Activated CD8-positive, alpha-beta memory T cell treated with anti-CD3 and anti-CD28 coated beads for 24 hours (primary cell): ENCODE data around the gene SMIM29.

ENCODE experiments used
- DNase-seq: peaks from one replicate; pipeline ENCODE4 v3.0.0-alpha.2; 2020

SMIM29 gene

DNA sequence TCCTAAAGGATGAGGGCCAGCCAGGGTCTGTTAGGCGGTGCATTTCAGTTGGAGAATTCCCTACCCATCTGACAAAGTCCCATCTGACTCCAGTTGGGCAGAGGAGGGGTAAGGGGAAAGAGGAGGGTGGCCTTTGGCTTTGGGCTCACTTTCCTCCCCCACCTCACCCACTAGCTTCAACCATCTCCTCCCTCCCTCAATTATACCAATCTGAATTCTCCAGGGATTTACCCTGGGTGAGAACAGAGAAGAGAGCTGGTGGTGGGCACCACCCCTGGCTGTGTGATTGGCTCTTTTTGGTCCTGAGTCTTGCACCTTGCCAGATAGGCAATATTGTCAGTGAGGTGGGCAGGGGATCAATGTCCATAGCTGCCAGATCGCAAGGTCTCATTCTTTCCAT lies 8.9 kb downstream of the SMIM29 start:
- DNase-seq: no peak

DNA sequence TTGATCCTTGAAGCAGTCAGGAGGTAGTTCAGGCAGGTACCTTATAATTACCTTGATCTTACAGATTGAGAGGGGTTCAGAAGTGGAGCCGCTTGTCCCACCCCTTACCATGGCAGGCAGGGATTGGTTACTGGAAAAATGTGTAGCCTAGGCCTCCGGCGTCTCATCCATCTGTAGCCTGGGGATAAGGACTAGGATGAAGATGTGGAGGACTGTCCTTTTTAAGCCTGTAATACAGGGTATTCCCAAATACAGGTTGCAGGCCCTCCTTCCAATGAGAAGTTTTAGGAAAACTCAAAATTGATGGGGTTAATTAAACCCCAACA lies 9.3 kb downstream of the SMIM29 start:
- no peak for DNase-seq

DNA sequence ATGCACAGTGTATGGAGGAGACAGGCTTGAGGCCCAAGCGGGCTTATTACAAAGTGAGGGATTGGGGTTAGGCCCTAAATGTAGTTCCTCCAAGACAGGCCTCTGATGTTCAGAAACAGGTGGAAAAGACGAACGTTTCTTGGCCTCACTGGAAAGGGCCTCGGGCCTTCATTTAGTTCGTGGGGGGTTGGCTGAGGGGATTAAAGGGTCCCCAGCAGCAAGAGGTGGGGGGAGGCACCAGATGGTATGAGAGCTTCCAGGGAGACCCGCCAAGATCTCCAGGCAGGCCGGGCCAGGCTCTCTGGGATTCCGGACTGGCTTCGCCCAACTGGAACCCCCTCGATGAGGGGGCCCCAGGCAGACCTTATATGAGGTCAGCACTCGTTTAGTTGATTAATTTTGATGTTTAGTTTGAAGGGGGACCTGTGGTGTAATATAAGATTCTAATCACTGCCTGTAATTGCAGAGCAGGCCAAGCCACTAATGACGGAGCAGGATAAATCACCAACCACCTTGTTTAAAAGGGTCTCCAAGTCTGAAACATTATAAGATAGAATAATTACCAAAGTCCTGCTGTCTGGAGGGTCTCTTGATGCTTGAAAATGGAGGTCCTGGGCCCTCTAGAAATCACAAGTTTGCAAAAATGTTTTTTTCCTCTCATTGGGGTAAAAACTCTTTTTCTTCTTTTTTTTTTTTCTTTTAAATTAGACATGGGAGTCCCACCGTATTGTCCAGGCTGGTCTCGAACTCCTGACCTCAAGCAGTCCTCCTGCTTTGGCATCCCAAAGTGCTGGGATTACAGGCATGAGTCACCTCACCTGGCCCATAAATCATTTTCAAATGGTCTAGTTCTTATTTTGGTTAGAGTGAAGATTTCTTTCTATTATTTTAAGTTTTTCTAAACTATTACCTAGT lies 10.0 kb downstream of the SMIM29 start:
- no peak for DNase-seq

DNA sequence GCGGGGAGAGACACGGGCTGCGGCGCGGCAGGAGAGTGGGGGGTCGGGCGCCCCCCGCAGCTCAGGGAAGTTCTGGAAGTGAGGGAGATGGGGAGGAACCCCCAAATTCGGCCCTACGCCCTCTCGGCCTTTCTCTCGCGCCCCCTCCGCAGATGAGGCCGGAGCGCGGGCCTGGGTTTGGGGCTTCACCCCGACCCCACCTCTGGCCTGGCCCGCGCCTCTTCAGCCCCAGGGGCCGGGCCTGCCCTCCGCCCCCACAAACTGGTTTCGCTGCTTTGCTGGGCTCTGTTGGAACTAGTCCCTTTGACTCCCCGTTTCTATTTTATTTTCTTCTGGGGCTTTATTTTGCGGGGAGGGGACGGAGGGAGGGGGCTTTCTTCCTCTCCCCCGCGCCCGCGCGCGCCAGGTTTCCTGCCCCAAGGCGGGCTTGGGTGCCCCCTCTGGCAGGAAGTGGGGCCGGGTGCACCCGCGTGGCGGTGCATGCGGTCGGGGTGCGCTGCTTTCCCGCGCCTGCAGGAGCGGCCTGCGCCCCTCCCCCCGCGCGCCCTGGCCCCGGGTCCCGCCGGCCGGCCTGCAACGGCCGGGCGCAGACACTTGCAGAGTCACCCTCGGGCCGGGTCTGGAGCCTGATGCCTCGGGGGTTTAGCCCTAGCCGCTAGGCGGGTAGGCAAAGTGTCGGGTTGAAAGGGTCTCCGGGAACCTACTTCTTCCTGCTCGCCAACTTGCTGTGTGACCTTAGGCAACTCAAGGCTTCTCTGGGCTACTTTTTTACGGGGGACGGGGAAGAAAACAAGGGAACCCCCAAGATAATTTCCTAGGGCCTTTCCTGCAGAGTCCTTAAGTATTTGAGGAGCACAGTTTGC lies 10.9 kb downstream of the SMIM29 start:
- peak; percentile 91 for DNase-seq

DNA sequence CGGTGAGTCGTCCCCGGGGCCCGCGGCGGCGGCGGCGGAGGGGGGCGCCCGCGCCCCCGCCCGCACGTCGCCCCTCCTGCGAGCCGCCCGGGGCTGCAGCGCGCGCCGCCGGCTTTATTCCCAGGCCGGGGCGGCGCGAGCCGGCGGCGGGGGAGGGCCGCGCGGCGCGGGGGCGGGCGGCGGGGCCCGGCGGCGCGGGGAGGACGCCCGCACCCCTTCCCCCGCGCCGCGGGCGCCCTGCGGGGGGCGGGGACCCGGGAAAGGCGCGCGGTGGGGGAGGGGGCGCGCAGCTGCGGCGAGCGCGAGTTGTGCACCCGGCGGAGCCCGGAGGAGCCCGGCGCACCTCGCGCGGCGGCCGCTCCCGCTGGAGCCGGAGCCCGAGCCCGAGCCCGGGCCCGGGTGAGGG lies 11.5 kb downstream of the SMIM29 start:
- no peak for DNase-seq

DNA sequence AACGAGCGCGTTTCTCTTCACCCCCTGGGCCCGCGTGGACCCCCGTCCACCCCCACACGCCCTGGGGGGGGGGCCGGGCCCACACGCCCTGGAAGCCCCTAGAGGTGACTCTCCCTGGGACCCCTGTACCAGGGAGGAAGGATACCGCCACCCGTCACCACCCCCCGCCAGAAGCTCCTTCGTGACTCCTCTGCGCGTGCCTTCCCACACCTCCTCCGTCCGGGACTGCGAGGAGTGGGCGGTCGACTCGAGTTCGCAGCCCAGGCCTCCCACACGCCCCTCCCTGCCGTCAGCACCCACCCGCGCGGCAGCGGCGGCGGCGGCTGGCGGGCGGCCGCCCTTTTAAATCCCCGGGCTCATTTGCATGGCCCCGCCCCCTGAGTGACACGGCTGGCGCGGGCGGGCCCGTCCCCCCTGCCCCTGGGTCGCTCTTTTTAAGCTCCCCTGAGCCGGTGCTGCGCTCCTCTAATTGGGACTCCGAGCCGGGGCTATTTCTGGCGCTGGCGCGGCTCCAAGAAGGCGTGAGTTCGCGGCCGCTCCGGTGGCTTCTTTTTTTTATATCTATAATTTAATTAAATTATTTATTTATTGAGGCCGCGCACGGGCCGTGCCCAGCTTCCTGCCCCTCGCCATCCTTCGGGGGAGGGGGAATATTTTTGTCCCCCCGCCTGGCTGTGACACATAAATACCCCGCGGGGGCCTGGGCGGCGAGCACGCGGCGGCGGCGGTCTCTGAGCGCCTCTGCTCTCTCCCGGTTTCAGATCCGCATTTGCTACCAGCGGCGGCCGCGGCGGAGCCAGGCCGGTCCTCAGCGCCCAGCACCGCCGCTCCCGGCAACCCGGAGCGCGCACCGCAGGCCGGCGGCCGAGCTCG lies 12.1 kb downstream of the SMIM29 start, which contains the start of gene HMGA1:
HMGA1 (plus strand) TSS at position 431 of the 873 bp plus-strand sequence. CDS start 3,908 bp downstream, outside the sequence.
- peak; percentile 94 for DNase-seq

DNA sequence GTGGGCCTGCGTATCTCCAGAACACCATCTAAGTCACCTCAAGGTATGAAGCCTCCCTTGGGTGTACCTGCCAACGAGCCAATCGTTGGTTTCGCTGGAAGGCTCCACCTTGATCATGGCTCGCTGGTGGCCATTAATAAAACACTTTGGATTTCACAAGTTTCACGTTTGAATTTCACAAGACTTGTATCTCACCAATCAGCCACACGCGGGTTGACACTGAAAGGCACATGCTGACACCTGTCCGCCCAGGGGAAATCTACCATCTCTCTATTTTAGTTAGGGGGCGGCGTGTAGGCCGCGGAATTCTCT lies 12.7 kb downstream of the SMIM29 start:
- DNase-seq: no peak

DNA sequence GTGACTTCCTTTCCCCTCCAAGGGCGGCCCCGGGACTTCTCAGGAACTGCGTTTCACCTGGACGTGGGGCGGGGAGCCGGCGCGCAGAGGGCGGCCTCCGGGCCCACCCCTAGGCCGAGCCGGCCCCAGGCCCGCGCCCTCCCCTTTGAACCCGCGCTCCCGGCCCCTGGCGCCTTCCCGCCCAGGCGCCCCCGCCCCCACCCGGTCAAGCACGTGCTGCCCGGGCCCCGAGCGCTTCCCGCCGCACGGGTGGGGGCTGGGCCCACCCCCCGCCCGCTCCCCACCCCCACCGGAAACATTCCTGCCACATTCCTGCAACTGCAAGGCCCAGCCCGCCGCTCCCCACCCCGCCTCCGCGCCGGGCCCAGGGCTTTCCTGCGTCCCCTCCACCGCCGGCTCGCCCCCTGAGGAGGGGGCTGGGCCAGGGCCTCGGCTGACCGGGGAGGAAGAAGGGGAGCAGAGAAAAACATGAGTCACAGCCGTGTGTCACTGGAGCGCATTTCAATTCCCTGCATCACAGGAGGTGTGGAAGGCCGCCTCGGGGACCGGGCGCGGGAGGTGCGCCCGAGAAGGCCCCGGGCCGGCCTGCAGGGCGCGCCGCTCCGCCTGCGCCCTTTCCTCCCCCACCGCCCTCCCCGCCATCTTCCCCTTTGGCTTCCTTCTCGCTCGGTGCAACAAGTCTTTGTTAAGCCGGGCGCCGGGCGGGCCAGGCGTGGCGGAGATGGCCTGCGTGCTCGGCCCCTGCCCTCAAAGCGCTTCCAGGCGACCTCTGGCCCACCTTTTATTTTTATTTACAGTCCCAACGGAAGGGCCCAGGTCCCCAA lies 13.3 kb downstream of the SMIM29 start:
- DNase-seq: peak; percentile 88

DNA sequence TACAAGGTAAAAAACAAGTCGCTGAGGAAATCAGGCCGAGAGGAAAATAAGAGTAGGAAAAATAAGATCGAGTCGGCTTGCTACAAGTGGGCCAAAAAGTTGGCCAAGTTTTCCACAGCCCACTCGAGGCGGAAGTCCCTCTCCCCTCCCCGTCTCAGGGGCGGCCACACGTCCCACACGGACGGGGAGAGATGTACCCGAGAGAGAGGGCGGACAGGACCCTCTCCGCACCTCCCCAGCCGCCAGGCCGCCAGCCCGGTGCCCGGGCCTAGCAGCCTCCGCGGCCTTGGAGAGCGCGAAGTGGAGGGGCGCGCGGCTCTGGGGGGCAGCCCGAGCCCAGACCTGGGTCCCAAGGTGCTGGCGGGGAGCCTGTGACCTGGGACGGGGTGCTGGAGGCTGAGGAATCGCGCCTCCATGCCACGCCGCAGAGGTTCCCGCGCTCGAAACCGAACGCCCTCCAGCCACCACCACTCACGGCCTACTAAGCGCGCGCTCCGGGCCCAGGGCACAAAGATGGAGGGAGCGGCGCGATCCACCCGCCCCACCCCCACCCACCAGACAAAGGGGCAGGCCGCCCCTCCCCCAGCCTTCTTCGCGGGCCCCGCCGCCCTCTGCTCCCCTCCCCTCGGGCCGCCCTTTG lies 14.0 kb downstream of the SMIM29 start:
- no peak for DNase-seq

DNA sequence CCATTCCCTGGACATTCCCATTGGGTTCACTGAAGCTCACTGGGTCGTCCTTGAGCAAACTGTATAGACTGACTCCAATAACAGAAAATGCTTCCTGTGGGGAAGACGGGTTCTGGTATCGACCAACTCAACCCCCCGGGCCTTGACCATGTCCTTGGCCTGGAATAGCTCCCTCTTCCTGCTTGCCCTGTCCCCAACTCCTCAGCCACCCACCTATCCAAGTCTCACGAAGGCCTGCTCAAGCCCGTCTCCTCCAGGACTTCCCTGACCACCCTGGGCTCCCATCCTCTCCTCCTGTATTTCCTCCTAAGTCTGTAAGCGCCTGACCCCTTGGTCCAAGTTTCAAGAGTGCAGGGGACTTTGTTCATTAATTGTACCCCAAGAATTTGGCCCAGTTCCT lies 14.9 kb downstream of the SMIM29 start:
- DNase-seq: no peak

DNA sequence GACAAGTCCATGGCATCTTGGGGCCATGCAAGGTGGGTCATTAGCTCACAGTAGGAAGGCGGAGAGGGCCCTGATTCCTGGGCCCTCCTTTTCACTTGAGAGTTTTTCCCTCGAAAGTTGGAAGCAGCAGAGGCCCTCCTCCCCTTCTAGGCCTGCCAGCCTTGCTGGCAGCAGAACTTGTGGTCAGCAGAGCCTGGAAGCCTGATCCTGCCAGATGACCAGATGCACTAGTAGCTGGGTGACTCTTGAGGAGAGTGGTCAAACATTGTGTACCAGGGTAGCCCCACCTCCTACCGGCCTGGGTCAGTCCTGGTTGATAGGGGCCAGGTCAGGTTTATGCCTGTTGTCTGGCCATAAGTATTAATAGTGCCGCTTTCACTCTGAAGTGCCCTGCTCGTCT lies 15.9 kb downstream of the SMIM29 start:
- no peak for DNase-seq

DNA sequence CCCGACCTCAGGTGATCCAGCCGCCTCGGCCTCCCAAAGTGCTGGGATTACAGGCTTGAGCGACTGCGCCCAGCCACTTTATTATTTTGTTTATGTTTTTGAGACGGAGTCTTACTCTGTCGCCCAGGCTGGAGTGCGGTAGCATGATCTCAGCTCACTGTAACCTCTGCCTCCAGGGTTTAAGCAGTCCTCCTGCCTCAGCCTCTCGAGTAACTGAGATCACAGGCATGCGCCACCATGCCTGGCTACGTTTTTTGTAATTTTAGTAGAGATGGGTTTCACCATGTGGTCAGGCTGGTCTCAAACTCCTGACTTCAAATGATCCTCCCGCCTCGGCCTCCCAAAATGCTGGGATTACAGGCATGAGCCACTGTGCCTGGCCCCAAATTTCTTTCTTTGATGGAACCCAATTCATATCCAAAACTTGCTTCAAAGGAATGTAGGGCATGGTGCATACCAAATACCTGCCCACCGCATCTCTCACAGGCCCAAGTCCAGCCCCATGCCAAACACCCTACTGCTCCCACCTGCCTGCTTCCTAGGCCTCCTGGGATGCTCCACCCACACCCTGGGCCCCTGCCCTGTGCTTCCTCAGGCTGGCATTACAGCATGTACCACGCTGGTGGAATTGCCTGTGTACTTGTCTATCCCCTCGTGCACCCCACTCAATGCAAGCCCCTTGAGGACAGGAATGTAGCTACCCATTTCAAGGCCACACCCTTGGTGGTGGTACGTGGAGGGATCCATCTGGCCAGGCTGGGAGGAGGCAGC lies 17.1 kb downstream of the SMIM29 start:
- no peak for DNase-seq

DNA sequence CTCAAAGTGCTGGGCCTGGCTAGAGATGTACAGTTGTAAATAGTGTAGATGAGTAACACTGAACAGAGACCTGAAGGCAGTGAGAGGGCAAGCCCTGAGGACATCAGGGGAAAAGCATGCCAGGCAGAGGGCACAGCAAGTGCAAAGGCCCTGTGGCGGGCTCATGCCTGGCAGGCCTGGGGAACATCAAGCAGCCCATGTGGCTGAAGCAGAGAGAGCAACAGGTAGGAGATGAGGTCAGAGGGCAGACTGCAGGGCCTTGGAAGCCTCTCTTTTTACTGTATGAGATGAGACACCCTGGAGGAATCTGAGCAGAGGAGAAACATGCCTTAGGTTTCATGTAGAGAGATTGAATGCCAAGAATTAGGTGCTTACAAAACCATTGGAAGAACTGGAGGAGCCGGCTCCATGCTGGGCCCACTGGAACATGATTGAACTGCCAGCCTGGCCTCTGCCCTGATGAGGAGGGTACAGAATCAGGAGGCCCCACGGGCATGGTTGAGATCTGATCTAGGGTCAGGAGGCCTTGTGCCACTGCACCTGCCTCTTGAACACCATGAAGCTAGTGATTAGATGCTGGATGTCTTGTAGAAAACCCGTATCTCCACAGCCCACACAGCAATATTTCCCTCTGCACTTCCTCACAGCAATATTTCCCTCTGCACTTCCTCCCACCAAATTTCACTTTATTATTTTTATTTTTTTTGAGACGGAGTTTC lies 18.0 kb downstream of the SMIM29 start:
- DNase-seq: no peak

DNA sequence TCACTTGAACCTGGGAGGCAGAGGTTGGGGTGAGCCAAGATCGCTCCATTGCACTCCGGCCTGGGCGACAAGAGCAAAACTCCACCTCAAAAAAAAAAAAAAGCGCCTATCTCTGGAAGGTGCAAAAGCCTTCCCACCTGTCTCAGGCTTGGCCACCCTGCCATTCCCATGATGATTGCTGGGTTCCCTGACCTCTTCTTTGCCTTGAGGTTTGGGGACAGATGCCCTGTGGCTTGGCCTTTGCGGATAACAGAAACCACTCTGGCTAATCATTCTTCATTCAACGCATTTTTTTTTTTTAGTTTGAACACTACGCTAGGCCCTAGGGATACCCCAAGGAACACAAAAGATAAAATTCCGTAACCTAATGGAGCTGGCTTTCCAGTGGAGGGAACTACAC lies 18.9 kb downstream of the SMIM29 start:
- no peak for DNase-seq

DNA sequence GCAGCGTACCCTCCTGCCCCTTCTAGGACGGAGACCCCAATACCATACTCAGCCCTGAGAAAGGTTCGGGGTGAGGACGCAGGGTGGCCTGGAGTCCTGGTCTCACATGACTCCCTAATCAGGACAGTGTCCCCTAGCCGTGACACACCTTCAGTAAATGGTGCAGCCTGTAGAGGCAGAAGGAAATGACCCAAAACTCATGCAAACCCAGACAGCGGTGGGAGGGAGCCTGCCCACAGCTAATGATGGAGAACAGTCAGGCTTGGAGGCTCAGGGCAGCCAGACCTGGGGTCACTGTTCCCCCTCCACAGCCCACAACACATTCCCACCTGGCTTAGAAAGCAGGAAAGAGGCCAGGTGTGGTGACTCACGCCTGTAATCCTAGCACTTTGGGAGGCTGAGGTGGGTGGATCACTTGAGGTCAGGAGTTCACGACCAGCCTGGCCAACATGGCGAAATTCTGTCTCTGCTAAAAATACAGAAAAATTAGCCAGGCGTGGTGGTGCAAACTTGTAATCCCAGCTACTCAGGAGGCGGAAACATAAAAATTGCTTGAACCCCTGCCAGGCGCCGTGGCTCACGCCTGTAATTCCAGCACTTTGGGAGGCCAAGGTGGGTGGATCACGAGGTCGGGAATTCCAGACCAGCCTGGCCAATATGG lies 20.9 kb downstream of the SMIM29 start:
- DNase-seq: no peak

DNA sequence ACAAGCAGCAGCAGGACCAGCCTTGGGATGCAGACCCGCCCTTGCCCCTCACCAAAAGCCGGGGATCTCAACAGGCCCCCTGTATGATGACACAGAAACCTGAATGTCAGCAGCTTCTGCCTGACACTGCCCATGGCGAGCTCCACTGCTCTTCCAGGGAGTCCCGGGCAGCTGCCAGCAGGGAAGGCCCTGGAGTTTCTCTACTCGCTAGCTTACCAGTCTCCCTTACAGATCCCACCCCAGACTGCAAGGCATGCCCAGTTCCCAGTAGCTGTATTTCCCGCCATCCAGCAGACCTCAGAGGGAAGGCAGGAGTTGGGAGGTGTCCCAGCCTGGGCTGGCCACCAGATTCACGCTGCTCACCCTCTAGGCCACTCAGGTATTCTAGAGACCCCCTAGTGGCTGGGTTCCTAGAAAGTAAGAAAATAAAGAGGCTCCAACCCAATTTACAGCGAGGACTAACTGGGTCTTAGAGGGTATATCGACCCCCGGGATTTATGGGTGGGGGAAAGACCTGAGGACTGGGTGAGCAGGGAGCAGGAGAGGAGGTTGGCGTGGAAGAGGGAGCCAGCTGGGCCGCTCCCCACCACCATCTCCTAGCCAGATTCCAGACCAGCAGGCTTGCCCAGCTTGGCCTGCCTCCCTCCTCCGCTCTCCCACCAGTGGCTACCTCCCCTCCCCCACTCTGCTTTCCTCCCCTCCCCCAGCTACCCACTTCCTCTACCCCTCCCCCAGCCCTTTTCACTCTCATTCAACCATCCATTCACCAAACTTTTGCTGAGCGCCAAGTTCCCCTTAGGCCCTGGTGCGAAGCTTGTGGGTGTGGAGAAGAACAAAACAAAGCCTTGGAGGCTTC lies 21.8 kb downstream of the SMIM29 start:
- no peak for DNase-seq

DNA sequence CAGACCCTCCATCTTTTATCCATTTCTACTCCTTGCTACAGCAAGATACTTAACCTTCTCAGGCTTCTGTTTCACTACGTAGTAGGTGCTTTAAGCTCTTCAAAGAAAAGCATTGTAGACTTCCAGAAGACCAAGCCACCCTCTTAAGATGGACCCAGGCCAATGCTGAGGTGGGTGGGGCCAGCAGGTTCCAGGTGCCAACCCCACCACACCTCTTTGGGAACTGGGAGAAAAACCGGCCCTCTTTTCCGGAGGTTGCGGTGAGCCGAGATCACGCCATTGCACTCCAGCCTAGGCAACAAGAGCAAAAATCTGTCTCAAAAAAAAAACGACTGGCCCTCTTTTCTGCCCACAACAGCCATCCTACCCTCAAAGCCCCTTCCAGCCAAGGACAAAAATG lies 22.7 kb downstream of the SMIM29 start:
- DNase-seq: no peak

DNA sequence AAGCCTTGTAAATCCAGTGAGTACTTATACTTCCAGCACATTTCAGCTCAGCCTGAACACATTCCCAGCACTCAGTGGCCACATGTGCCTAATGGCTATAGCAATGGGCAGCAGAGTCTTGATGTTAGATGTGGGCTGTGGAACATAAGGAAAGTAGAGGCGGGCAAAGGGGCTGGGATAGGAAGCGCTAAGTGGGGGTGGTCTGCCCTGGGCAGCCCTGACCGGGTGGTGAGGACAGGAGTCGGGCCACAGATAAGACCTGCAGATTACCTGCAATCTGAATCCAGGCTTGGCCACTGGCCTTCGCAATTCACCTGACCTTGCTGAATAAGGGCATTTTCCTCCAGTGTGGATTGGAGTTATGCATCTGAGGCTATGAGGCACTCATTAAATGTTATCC lies 23.3 kb downstream of the SMIM29 start:
- DNase-seq: no peak
